Smooth muscle cell (in vitro differentiated cells): Measurements from ENCODE around the gene LZTFL1. TPM values are rescaled to one million over a fixed set of nuclear protein-coding genes. Genes with fewer than 3 reads are reported as not detected.

Experiments used
- DNase-seq: peaks from one replicate; lab custom pipeline; 2025; ENCODE audit not compliant: unreplicated experiment; lab: John Stamatoyannopoulos, UW
- H2AFZ ChIP-seq: fragments of 200-600 bp; sonication (generic); 2 replicates; pipeline ENCODE4 v1.6.0; 2016; ENCODE audit warnings: antibody characterized with exemption, low read depth, mild to moderate bottlenecking
- H3F3A ChIP-seq: fragments of 200-600 bp; sonication (generic); 2 replicates; pipeline ENCODE4 v1.6.0; 2017; ENCODE audit warnings: antibody characterized with exemption, low read depth
- H3K27ac ChIP-seq: fragments of 200-600 bp; sonication (generic); 2 replicates; pipeline ENCODE4 v1.5.1; 2016; ENCODE audit warnings: low read depth, mild to moderate bottlenecking
- H3K27me3 ChIP-seq: fragments of 200-600 bp; sonication (generic); 2 replicates; pipeline ENCODE4 v1.6.1; 2016; ENCODE audit warnings: low read depth, mild to moderate bottlenecking
- H3K36me3 ChIP-seq: fragments of 200-600 bp; sonication (generic); 2 replicates; pipeline ENCODE4 v1.5.1; 2016; ENCODE audit warnings: low read depth
- H3K4me1 ChIP-seq: fragments of 200-600 bp; sonication (generic); 2 replicates; pipeline ENCODE4 v1.5.1; 2016; ENCODE audit warnings: low read depth
- H3K4me2 ChIP-seq: fragments of 200-600 bp; sonication (generic); 2 replicates; pipeline ENCODE4 v1.6.0; 2016; ENCODE audit warnings: mild to moderate bottlenecking
- H3K4me3 ChIP-seq: fragments of 200-600 bp; sonication (generic); 2 replicates; pipeline ENCODE4 v1.5.1; 2016; ENCODE audit warnings: mild to moderate bottlenecking
- H3K79me2 ChIP-seq: fragments of 200-600 bp; sonication (generic); 2 replicates; pipeline ENCODE4 v1.6.0; 2016; ENCODE audit warnings: low read depth, mild to moderate bottlenecking
- H3K9ac ChIP-seq: fragments of 200-600 bp; sonication (generic); 2 replicates; pipeline ENCODE4 v1.6.0; 2016; ENCODE audit warnings: low read depth
- H3K9me3 ChIP-seq: fragments of 200-600 bp; sonication (generic); replicated peaks from 2 replicates; pipeline ENCODE4 v1.5.1; 2016; ENCODE audit warnings: low read depth
- H4K20me1 ChIP-seq: fragments of 200-600 bp; sonication (generic); 2 replicates; pipeline ENCODE4 v1.6.0; 2016; ENCODE audit warnings: low read depth
- WGBS: methylation state at CpG from one replicate; pipeline ENCODE4 v1.1.7; 2016; ENCODE audit warnings: low lambda C conversion rate; 5-methylcytosine and 5-hydroxymethylcytosine counted together
- polyA plus RNA-seq: library from polyadenylated mRNA; unstranded; fragments of >200 nt; fragmentation: Nextera tagmentation; extraction: Ambion mirVana; gene quantifications from 2 replicates; pipeline ENCODE4 v1.2.1, GENCODE V29; 2016
- total RNA-seq: library from RNA; depleted of rRNA; stranded (reverse); fragments of >200 nt; gene quantifications from 2 replicates; pipeline ENCODE4 v1.2.3, GENCODE V29; 2014
- TF ChIP-seq, protein P1 (sequence below): fragments of 200-600 bp; sonication (generic); IDR thresholded peaks from 2 replicates; pipeline ENCODE4 v1.5.1; 2017; ENCODE audit warnings: borderline replicate concordance, mild to moderate bottlenecking, antibody characterized with exemption; ENCODE audit not compliant: insufficient read depth, poor library complexity, severe bottlenecking

LZTFL1 gene
- total and polyA plus RNA-seq, 2 experiments from 2014 or later = 8.6 to 29.4 TPM

DNA sequence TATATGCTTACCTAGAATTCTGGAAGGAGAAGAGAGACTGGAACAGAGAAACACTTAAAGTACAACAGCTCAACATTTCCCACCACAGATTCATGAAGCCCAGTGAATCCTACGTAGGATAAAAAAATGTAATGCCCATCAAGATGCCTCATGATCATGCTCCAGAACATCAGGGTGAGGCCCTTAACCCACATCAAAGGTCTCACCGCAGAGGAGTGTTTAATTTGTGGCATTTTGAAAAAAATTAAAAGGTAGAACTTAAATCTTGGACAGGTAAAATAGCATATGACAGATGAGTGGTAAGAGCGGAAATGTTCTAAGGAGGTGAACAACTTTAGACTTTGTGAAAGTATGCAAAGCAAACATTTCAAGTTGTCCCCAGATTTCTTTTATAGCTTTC is 35.8 kb downstream of the LZTFL1 start:
- Histone ChIP-seq H4K20me1 (no peaks in the 10 kb centered on the region), H2AFZ (no peak overlapping the region), H3K9ac (no peak overlapping the region), H3K4me2 (no peak overlapping the region), H3K36me3 (no peaks in the 10 kb centered on the region), H3K4me3 (no peak overlapping the region), H3F3A (no peaks in the 10 kb centered on the region), H3K9me3 (no peaks in the 10 kb centered on the region), H3K27me3 (peaks cover 4% of the 10 kb centered on the region), H3K4me1 (no peaks in the 10 kb centered on the region), H3K79me2 (no peaks in the 10 kb centered on the region), H3K27ac (no peak overlapping the region)
- DNase-seq = no peak
- 89% methylated on average over 3 of the region's 3 CpGs for WGBS
- TF ChIP-seq, protein P1, sequence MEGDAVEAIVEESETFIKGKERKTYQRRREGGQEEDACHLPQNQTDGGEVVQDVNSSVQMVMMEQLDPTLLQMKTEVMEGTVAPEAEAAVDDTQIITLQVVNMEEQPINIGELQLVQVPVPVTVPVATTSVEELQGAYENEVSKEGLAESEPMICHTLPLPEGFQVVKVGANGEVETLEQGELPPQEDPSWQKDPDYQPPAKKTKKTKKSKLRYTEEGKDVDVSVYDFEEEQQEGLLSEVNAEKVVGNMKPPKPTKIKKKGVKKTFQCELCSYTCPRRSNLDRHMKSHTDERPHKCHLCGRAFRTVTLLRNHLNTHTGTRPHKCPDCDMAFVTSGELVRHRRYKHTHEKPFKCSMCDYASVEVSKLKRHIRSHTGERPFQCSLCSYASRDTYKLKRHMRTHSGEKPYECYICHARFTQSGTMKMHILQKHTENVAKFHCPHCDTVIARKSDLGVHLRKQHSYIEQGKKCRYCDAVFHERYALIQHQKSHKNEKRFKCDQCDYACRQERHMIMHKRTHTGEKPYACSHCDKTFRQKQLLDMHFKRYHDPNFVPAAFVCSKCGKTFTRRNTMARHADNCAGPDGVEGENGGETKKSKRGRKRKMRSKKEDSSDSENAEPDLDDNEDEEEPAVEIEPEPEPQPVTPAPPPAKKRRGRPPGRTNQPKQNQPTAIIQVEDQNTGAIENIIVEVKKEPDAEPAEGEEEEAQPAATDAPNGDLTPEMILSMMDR = no peak

DNA sequence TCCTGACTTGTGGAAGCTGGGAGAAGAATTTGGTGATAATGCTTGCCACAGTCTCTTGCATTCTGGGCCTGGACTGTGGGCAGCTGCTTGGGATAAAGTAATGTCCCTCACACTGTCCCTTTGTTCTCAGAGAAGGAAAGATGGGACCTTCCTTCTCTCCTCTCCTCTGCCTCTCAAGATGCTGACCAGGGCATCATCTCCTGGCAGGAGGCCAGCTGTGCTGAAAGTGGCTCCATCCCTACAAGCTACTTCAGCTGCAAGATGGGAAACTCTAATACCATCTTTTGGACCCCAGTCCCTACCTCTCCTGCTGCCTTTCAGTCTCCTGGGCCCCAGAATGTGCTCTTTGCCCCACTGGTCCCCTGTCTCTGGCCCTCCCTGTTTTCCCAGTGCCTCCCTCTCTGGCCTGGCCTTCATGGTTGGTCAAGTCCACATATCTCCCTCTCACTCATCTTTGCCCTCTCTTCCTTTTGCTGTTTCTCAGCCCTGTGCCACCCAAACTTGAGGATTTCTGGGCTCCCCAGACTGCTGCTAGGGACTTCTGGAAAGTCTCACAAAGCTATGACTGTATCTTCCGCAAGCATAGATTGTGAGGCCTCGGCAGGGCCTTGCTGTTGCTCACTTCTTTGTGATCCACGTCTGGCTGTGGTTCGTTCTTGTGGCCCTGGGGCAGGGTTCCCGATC is 38.5 kb downstream of the LZTFL1 start:
- no peak overlapping the region for H3K4me2 ChIP-seq
- TF ChIP-seq, protein P1 = no peak
- no peak overlapping the region for H2AFZ ChIP-seq
- H3K9ac ChIP-seq = no peak overlapping the region
- H3K27ac ChIP-seq = no peak overlapping the region
- H3K4me3 ChIP-seq = no peak overlapping the region
- no peaks in the 10 kb centered on the region for H3K4me1 ChIP-seq
- H3K36me3 ChIP-seq = no peaks in the 10 kb centered on the region
- no peaks in the 10 kb centered on the region for H3F3A ChIP-seq
- H3K27me3 ChIP-seq = peaks cover 18% of the 10 kb centered on the region
- no peaks in the 10 kb centered on the region for H3K79me2 ChIP-seq
- WGBS = 87% methylated on average over 5 of the region's 5 CpGs
- no peak for DNase-seq
- no peaks in the 10 kb centered on the region for H4K20me1 ChIP-seq
- no peaks in the 10 kb centered on the region for H3K9me3 ChIP-seq

DNA sequence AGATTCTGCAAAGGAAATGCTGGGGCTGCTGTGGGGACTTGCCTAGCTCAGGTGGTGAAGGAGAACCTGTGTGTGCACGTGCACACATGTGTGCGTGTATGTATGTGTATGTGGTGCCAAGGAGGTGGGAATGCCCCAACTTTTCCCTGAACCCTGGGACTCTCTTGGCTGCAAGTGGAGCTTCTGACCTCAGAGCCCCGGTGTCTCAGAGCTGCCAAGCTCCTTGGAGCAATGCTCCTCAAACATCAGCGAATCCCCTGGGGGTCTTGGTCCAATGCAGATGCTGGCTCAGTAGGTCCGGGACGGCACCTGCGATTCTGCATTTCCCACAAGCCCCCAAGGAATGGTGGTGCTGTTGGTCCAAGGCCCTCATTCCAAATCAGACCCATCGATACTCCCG is 39.8 kb downstream of the LZTFL1 start:
- H3K4me3 ChIP-seq = no peak overlapping the region
- no peaks in the 10 kb centered on the region for H3K79me2 ChIP-seq
- H3K9ac ChIP-seq = no peak overlapping the region
- TF ChIP-seq, protein P1 = no peak
- WGBS = 95% methylated on average over 9 of the region's 9 CpGs
- no peak overlapping the region for H3K4me2 ChIP-seq
- H3F3A ChIP-seq = no peaks in the 10 kb centered on the region
- no peak for DNase-seq
- H3K4me1 ChIP-seq = no peaks in the 10 kb centered on the region
- peaks cover 30% of the 10 kb centered on the region for H3K27me3 ChIP-seq
- H3K9me3 ChIP-seq = no peaks in the 10 kb centered on the region
- no peaks in the 10 kb centered on the region for H4K20me1 ChIP-seq
- H2AFZ ChIP-seq = no peak overlapping the region
- H3K36me3 ChIP-seq = no peaks in the 10 kb centered on the region
- no peak overlapping the region for H3K27ac ChIP-seq

GRCh38 chr3:45800611-45801010 is 41.3 kb downstream of the LZTFL1 start:
- no peak for DNase-seq
- Histone ChIP-seq H3K4me3 (no peak overlapping the region), H4K20me1 (no peaks in the 10 kb centered on the region), H3F3A (no peaks in the 10 kb centered on the region), H3K9ac (no peak overlapping the region), H3K27me3 (peaks cover 46% of the 10 kb centered on the region), H3K9me3 (no peaks in the 10 kb centered on the region), H3K36me3 (no peaks in the 10 kb centered on the region), H3K4me2 (no peak overlapping the region), H3K79me2 (no peaks in the 10 kb centered on the region), H2AFZ (no peak overlapping the region), H3K4me1 (no peaks in the 10 kb centered on the region), H3K27ac (no peak overlapping the region)
- 88% methylated on average over 4 of the region's 4 CpGs for WGBS
- TF ChIP-seq, protein P1 = no peak
